ENCODE data around the gene ARHGAP26. TPM values are rescaled to one million over a fixed set of nuclear protein-coding genes. Genes with fewer than 3 reads are reported as not detected.

The ARHGAP26 gene
- total and polyA plus RNA-seq, 2 donors (not counting 3 experiments of a cell fraction or from before 2014, with no cell fraction given) = 3.1 to 16.2 TPM

DNA sequence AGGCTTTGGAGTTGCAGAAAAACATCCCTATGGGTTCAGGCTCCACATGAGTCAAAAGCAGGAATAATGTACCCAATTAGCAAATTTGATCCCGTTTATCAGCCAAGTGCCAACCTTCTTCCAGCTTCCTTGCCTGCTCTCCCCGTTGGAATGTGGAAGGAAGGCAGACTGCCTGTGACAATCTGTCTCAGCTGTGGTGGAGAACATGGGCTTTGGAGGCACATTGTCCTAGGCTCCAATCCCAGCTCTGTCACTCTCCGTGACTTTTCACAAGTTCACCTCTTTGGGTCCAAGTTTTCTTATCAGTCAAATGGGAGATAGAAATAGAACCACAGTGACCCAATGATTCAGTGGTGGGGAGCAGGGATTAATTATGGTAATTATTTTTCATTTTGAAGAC is 113.9 kb downstream of the ARHGAP26 start:
- TF ChIP-seq EZH2 (IDR thresholded peaks at IDR 0.05; ENCODE audit: borderline replicate concordance, low read depth, low read length, severe bottlenecking) = no peak
- TF ChIP-seq MAX (IDR thresholded peaks at IDR 0.05; ENCODE audit: insufficient read depth, insufficient read length) = no peak
- TF ChIP-seq POLR2AphosphoS5 (IDR thresholded peaks at IDR 0.05; ENCODE audit: insufficient read depth, low read depth, low read length) = no peak
- TF ChIP-seq MYC (IDR thresholded peaks at IDR 0.05; ENCODE audit: low read depth, low read length) = no peak
- TF ChIP-seq POLR2A (IDR thresholded peaks at IDR 0.05; ENCODE audit: low read depth, low read length) = no peak
- TF ChIP-seq CTCF (IDR thresholded peaks at IDR 0.05; ENCODE audit: extremely low read depth in 1 of 2, insufficient read depth in 1 of 2, low read depth in 1 of 2, low read length in 2 of 2) = no peak
- TF ChIP-seq GATA2 (IDR thresholded peaks at IDR 0.05; ENCODE audit: insufficient read depth, insufficient read length, low read depth, low read length) = no peak
- Histone ChIP-seq H4K20me1 (replicated peaks; ENCODE audit: control insufficient read depth, extremely low read depth, insufficient read depth, low read length) (no peaks in the 10 kb centered on the region), H3K9me3 (replicated peaks; ENCODE audit: control insufficient read depth, insufficient read depth, low read length) (no peaks in the 10 kb centered on the region), H3K79me2 (ENCODE audit: control insufficient read depth, insufficient read depth, low read length) (no peaks in the 10 kb centered on the region), H3K4me2 (ENCODE audit: insufficient read depth, low read length) (no peak overlapping the region), H3K9ac (replicated peaks; ENCODE audit: extremely low read depth, insufficient read depth, low read length) (no peak overlapping the region), H3K27me3 (ENCODE audit: control insufficient read depth in 2 of 2, insufficient read depth in 2 of 2, low read length in 2 of 2) (no peaks in the 10 kb centered on the region), H3K9me1 (replicated peaks; ENCODE audit: control insufficient read depth, extremely low read depth, insufficient read depth, low read length) (no peaks in the 10 kb centered on the region), H3K4me1 (ENCODE audit: control insufficient read depth, extremely low read depth, insufficient read depth, low read length) (peaks cover 18% of the 10 kb centered on the region), H3K4me3 (replicated peaks in 1 of 3; ENCODE audit: insufficient read depth in 1 of 3, low read depth in 1 of 3, low read length in 3 of 3) (no peak overlapping the region), H3K27ac (ENCODE audit: insufficient read depth, low read depth, low read length) (no peak overlapping the region), H3K36me3 (ENCODE audit: control insufficient read depth in 2 of 2, extremely low read depth in 1 of 2, insufficient read depth in 2 of 2, low read length in 2 of 2) (no peaks in the 10 kb centered on the region), H2AFZ (ENCODE audit: low read depth, low read length) (no peak overlapping the region)
- dilution Hi-C loops (cut with MboI; ENCODE audit: extremely low pct_ligation_motif_present, low sequenced_read_pairs) (loop anchor here (25.0 kb wide), 1 partner anchor 172 kb away; no protein-coding TSS in a partner anchor), intact Hi-C loops (cut with micrococcal nuclease) (loop anchor here (5.0 kb wide), 1 partner anchor 272 kb away; no protein-coding TSS in a partner anchor)
- ChIA-PET CTCF (interaction anchor here (1.0 to 21.9 kb wide), 4 partner anchors 10 to 166 kb away, joined by 3 to 1173 read pairs (median 6); no protein-coding TSS in a partner anchor), POLR2A (no interaction called here)
- DNase-seq (ENCODE audit: low read depth, low spot score) (no peak), FAIRE-seq (no peak)
- no TSS peak for BruUV-seq (replicated peaks)
